Activated naive CD4-positive, alpha-beta T cell treated with anti-CD3 and anti-CD28 coated beads, Interleukin-2, amount 50 U/mL, for 72 hours (primary cell): ENCODE data around the gene AP1B1. TPM values are rescaled to one million over a fixed set of nuclear protein-coding genes. Genes with fewer than 3 reads are reported as not detected.

ENCODE experiments used
- ATAC-seq, 2 donors: fragments of 150-1000 bp; cut with Tn5 transposase; 2 replicates each; pipeline ENCODE4 v1.10.0; 2021; ENCODE audit warnings: mild to moderate bottlenecking in 2 of 2, moderate library complexity in 2 of 2
- DNase-seq, 2 donors: peaks; one replicate each; pipeline ENCODE4 v3.0.0; 2021 to 2022; ENCODE audit warnings: low spot score in 2 of 2
- H3K27ac Mint-ChIP-seq, 2 donors: one replicate each; pipeline ENCODE4 v1.8.0; 2022; ENCODE audit warnings: mild to moderate bottlenecking in 2 of 2, mixed read lengths in 2 of 2
- H3K36me3 Mint-ChIP-seq, 2 donors: one replicate each; pipeline ENCODE4 v1.8.0; 2022; ENCODE audit warnings: mixed read lengths in 2 of 2
- H3K9me3 Mint-ChIP-seq, 2 donors: one replicate each; pipeline ENCODE4 v1.8.0; 2022; ENCODE audit warnings: mixed read lengths in 2 of 2
- total RNA-seq, 2 donors: library from RNA; stranded (reverse); gene quantifications; one replicate each; pipeline ENCODE4 v1.2.3, GENCODE V29; 2022

Gene AP1B1
- total RNA-seq, 2 donors from 2014 or later: 48.9 to 60.4 TPM

DNA sequence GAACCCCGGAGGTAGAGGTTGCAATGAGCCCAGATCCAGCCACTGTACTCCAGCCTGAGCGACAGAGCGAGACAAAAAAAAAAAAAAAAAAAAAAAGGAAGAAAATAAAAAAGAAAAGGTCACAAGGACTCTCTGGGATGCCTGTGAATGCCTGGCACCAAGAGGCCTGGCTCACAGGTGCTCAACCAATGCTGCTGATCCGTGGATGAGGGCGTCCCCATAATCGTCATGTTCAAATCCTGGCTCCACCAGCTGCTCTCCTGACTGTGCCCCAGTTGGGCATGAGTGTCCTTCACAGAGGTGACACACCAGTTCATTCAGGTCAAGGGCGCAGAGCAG lies 82.6 kb downstream of the AP1B1 start:
- Mint-ChIP-seq H3K36me3 (no peaks in the 10 kb centered on the region), H3K9me3 (no peaks in the 10 kb centered on the region), H3K27ac (no peak overlapping the region)
- ATAC-seq (peak in 1 of 2 donors; percentile 5), DNase-seq (no peak)

DNA sequence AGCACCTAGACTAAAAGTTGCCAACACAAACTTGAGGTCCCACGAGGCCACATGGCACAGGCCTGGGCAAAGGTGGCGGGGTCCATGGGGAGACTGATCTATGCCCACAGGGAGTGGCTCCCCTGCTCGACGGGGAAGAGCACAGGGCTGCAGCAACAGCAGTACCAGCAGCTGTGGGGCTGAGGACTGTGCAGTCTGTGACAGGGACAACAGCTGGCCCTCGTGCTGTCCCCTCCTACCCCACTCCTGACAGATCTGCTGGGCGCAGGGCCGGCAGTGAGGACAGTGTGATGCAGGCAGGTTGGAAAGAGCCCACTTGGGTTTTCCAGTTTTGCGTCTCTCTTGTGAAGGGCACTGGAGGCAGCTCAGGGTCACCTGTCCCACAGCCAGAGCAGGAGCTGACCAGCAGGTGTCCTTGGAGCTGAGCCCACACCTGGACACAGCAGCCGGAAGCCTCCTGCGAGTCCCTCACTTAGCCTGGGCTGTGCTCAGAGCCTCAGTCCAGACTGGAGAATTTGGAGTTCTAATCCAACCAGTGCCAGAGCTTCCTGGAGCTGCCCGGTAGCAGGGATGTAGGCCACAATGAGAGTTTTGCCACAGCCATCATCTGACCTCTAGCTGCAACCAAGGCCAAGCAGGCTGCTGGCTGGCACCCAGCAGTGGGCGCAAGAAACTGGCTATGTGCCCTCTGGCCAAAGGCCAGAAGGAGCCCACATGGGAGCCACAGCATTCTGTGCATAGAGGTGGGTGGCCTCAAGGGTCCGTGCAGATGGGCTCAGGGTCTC lies 85.5 kb downstream of the AP1B1 start:
- H3K27ac Mint-ChIP-seq: peak overlapping the region in 1 of 2 donors; percentile 22
- H3K9me3 Mint-ChIP-seq: no peaks in the 10 kb centered on the region
- peak in 1 of 2 donors; percentile 16 for ATAC-seq
- no peak for DNase-seq
- peaks cover 11 to 15% of the 10 kb centered on the region in 2 donors for H3K36me3 Mint-ChIP-seq

DNA sequence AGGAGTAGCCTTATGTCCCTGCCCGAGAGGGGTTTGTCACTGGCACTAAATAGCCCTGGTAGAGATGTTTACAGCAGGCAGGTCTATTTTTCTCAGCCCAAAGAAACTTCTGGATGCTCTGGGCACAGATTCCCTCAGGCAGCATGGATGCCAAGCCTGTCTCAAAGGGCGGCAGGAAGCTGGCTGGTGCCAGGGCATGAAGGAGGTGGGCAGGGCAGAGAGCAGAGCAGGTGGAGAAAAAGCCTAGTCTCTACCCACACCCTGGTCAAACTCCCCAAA lies 86.0 kb downstream of the AP1B1 start:
- H3K36me3 Mint-ChIP-seq: peaks cover 17 to 20% of the 10 kb centered on the region in 2 donors
- H3K27ac Mint-ChIP-seq: peak overlapping the region in 1 of 2 donors; percentile 22
- ATAC-seq (no peak), DNase-seq (no peak)
- no peaks in the 10 kb centered on the region for H3K9me3 Mint-ChIP-seq

DNA sequence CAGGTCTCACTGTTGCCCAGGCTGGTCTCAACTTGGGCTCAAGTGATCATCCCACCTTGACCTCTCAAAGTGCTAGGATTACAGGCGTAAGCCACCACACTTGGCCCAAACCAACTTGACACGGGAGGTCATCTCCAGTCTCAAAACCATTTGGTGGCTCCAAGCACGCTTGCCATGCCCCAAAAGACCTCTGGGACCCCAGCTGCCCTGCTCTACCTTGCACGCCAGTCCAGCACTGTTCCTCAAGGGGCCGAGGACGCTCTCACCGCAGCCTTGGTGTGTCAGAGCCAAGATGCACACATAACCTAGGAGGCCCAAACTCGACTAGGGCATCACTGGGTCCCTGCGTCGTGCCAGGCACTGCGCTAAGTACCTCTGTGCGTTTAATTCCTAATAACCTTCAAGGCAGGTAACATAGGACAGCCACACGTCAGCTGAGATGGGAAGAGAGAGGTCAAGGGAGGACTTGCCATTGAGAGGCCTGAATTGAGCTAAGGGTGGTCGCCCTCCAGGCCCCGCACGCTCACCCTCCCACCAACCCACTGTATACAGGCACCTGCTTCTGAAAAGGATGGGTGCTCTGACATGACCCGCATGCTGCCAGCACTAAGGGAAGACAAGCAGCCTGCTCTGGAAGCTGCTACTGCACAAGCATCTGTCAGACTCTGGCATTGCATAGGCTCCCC lies 86.5 kb downstream of the AP1B1 start:
- no peaks in the 10 kb centered on the region for H3K9me3 Mint-ChIP-seq
- peaks cover 18 to 25% of the 10 kb centered on the region in 2 donors for H3K36me3 Mint-ChIP-seq
- peak overlapping the region; percentile 35 to 55 for H3K27ac Mint-ChIP-seq
- DNase-seq (no peak), ATAC-seq (peak in 1 of 2 donors; percentile 1)

DNA sequence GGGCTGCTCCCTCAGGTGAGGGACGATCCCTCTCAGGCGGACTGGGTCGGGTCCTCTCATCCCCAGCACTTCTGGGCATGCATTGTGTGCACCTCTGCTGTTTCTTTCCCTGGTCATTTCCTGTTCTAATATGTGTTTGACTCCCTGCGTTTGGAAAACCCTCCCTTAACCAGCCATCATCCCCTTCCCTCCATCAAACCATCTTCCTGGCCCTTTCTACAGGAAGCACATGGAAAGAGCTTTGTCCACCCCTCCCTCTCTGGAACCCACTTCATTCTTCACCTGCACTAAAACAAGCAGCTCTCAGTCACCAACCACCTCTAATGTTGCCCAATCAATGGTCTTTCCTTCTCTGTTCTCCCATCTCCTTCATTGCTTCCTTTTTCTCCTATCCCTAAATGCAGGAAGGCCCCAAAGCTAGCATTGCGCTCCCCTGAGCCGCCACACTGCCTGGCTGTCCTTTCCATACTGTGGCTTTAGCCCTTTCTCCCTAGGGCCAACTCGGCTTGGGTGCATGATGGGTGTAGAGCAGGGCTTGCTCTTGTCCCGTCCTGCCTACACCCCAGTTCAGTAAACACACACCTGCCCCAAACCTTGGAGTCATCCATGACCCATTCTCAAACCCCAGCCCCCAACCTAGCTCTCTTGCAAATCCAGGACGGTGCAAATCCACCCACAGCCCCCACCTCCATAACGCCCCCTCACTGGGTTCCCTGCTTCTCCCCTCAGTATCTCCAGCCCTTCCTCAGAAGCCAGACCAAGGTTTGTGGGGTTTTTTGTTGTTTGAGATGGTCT lies 87.4 kb downstream of the AP1B1 start:
- no peaks in the 10 kb centered on the region for H3K9me3 Mint-ChIP-seq
- no peak for DNase-seq
- ATAC-seq: no peak
- H3K36me3 Mint-ChIP-seq: peaks cover 18 to 26% of the 10 kb centered on the region in 2 donors
- H3K27ac Mint-ChIP-seq: peak overlapping the region; percentile 42 to 45

DNA sequence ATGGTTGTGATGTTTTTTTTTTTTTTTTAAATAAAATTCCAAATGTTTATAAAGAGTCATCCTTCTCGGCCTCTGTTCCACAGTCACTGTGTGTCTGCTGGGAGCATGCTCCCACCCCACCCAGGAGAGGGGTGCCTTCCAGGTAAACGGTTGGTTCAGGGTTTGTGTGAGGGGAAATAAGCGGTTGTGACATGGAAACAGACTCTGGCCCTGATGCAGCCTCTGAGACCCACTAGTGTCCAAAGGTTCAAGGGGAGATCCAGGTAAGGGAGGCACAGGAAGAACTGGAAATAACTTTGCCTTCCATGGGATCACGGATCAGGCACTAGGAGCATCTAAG lies 87.9 kb downstream of the AP1B1 start:
- H3K36me3 Mint-ChIP-seq: peaks cover 22 to 30% of the 10 kb centered on the region in 2 donors
- H3K27ac Mint-ChIP-seq: peak overlapping the region in 1 of 2 donors; percentile 42
- ATAC-seq (no peak), DNase-seq (no peak)
- no peaks in the 10 kb centered on the region for H3K9me3 Mint-ChIP-seq

DNA sequence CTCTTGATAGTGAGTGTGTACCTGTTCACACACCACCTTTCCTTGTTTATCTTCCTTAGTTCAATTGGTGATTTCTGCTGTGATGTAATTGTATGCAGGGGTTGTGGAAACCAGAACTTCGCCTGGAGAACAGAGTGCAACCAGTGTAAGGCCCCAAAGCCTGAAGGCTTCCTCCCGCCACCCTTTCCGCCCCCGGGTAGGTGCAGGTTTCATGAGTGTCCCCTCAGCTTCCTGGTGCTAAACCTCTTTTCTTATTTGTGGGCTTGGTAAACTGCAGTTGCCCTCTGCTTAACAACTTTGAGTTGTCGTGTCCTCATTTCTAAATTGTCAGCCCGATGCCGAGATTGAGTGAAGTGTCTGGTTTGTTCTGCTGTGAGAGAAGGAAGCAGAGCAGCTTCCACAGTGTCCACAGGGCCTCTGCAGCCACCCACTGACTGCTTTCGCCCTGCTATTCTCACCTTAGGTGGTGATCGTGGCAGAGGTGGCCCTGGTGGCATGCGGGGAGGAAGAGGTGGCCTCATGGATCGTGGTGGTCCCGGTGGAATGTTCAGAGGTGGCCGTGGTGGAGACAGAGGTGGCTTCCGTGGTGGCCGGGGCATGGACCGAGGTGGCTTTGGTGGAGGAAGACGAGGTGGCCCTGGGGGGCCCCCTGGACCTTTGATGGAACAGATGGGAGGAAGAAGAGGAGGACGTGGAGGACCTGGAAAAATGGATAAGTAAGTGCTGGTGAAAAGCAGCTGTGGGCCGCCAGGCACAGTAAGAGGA lies 89.1 kb downstream of the AP1B1 start:
- DNase-seq (no peak), ATAC-seq (no peak)
- H3K9me3 Mint-ChIP-seq: no peaks in the 10 kb centered on the region
- H3K36me3 Mint-ChIP-seq: peaks cover 22 to 30% of the 10 kb centered on the region in 2 donors
- H3K27ac Mint-ChIP-seq: peak overlapping the region; percentile 46 to 81

DNA sequence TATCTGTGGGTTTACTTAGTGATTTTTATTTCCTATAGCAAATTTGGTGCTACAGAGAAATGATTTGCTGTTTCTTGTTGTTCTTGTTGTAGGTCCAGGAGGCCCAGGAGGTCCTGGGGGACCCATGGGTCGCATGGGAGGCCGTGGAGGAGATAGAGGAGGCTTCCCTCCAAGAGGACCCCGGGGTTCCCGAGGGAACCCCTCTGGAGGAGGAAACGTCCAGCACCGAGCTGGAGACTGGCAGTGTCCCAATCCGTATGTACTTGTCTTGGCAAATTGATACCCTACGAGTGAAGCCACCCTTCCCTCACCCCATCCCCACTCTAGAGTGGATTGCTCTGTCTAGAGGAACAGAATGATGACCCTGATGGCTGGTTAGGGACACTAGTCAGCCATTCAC lies 89.7 kb downstream of the AP1B1 start:
- DNase-seq: no peak
- Mint-ChIP-seq H3K9me3 (no peaks in the 10 kb centered on the region), H3K36me3 (peaks cover 22 to 30% of the 10 kb centered on the region in 2 donors), H3K27ac (peak overlapping the region in 1 of 2 donors; percentile 73)
- no peak for ATAC-seq

DNA sequence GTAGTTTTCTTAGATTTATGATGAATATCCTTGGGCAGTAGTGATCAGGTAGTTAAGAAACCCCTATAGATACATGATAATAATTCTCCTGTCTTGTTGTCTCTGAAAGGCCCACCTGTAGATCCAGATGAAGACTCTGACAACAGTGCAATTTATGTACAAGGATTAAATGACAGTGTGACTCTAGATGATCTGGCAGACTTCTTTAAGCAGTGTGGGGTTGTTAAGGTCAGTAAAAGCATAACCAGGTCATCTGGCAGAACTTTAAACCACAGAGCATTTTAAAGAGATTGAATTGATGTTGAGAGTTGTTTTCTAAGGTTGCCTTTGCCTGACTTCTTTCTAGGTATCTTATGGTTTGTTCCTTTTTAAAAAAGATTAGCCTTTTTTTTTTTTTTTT lies 96.0 kb downstream of the AP1B1 start:
- no peaks in the 10 kb centered on the region for H3K9me3 Mint-ChIP-seq
- H3K27ac Mint-ChIP-seq: no peak overlapping the region
- H3K36me3 Mint-ChIP-seq: peaks cover 12 to 39% of the 10 kb centered on the region in 2 donors
- no peak for DNase-seq
- ATAC-seq: no peak

DNA sequence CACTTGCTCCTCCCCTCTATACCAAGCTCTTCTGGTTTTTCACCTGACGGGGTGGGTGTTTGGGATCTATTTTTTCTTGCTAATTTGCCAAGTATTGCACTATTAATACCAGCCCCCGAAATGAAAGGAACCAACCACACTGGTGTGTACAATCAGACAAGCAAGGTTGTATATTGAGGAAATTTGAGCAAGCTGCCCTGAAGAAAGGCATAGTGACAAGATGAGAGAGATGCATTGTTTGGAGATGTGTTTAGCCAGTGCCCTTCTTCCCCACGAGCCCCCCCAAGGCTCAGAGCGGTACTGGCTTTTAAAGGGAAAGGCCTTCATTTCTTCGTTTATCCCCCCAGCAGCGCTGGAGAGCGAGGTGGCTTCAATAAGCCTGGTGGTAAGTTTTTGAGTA lies 97.2 kb downstream of the AP1B1 start:
- no peaks in the 10 kb centered on the region for H3K9me3 Mint-ChIP-seq
- peaks cover 10 to 40% of the 10 kb centered on the region in 2 donors for H3K36me3 Mint-ChIP-seq
- DNase-seq: no peak
- no peak overlapping the region for H3K27ac Mint-ChIP-seq
- no peak for ATAC-seq

DNA sequence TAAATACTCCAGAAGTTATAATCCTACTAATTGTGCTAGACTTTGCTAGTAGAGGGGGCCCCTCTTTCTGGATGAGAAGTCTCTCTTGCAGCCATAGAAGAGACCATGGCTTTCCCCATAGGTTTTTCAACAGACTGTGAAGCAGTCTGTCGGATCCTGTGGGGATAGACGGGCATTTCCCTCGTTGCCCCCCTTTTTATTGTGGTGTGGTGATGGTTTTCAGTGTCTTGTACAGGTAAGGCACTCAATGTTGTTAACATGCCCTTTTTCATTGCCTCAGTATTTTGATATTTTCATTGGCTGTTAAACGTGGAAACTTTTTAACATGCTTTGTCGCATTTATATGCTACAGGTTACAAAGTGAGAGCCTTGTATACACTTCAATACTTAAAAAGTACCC lies 98.3 kb downstream of the AP1B1 start:
- ATAC-seq (no peak), DNase-seq (no peak)
- no peaks in the 10 kb centered on the region for H3K9me3 Mint-ChIP-seq
- no peak overlapping the region for H3K27ac Mint-ChIP-seq
- H3K36me3 Mint-ChIP-seq: peaks cover 6 to 40% of the 10 kb centered on the region in 2 donors

DNA sequence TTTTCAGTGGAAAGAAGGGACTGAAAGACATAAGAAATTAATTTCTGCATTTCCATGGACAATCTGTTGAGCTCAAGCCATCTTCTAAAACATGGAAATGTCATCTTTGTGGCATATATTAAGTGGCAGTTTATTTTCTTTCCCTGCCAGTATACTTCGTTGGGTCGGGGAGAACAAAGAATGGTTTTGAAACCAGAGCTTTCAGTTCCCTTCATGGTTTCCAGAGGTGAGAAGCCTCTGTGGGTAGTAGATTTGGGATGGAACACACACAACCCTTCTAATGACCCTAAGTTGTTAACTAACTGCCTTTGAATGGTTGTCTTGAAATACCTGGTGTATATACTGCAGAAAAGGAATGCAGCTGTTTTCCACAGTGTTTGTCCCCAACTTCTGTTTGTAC lies 99.5 kb downstream of the AP1B1 start:
- H3K9me3 Mint-ChIP-seq: no peaks in the 10 kb centered on the region
- ATAC-seq (no peak), DNase-seq (no peak)
- H3K27ac Mint-ChIP-seq: peak overlapping the region in 1 of 2 donors; percentile 65
- H3K36me3 Mint-ChIP-seq: peaks cover 6 to 48% of the 10 kb centered on the region in 2 donors

DNA sequence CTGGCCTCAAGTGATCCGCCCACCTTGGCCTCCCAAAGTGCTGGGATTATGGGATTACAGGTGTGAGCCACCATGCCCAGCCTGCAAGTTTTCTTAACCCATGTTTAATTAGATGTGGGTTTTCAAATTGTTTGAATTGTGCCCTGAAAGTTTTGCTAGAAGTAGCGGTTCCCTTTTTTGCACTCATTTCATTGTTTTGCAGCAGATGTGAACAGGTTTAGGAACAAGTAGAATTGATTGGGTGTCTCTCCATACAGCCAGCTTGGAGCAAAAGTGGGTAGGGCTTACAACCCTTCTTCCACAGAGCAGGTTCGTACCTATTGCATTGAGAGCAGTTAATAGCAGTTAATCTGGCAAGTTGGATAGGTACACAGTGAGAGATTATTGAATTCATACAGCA lies 104.2 kb downstream of the AP1B1 start:
- DNase-seq (no peak), ATAC-seq (no peak)
- H3K9me3 Mint-ChIP-seq: no peaks in the 10 kb centered on the region
- peak overlapping the region in 1 of 2 donors; percentile 50 for H3K27ac Mint-ChIP-seq
- peaks cover 6 to 47% of the 10 kb centered on the region in 2 donors for H3K36me3 Mint-ChIP-seq

DNA sequence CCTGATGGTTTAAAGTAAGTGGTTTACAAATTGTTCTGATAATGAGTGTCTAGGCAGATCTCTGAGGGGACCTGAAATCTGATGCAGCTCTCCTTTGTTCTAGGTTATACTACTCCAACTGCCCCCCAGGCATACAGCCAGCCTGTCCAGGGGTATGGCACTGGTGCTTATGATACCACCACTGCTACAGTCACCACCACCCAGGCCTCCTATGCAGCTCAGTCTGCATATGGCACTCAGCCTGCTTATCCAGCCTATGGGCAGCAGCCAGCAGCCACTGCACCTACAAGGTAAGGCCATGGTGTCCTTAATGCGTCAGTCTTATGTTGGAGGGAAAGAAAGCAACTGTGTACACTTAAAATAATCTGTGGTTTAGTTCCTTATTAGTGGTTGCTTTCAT lies 110.4 kb downstream of the AP1B1 start:
- no peaks in the 10 kb centered on the region for H3K9me3 Mint-ChIP-seq
- peaks cover 34 to 75% of the 10 kb centered on the region in 2 donors for H3K36me3 Mint-ChIP-seq
- ATAC-seq (no peak), DNase-seq (no peak)
- H3K27ac Mint-ChIP-seq: peak overlapping the region in 1 of 2 donors; percentile 44
